H1 (cell line): ENCODE measurements around the gene HMGCS2.

Source experiments
- CHD1 ChIP-seq: IDR thresholded peaks from 2 replicates; pipeline ENCODE4 v1.6.1; 2012; ENCODE audit warnings: low read depth, low read length, improper control_type of control experiment
- CREB1 ChIP-seq: IDR thresholded peaks from 2 replicates; pipeline ENCODE4 v1.6.1; 2012; ENCODE audit warnings: inconsistent platforms
- EP300 ChIP-seq, 2 experiments: IDR thresholded peaks; 1 replicate in 1 of 2; 2 replicates in 1 of 2; pipeline ENCODE4 v1.6.1; 2011 to 2012; ENCODE audit warnings: low read depth in 2 of 2, low read length in 2 of 2, mild to moderate bottlenecking in 2 of 2, borderline replicate concordance in 1 of 2, inconsistent platforms in 1 of 2, moderate library complexity in 1 of 2
- POLR2A ChIP-seq, 2 experiments: IDR thresholded peaks; 1 replicate in 1 of 2; 2 replicates in 1 of 2; pipeline ENCODE4 v1.6.1; 2011; ENCODE audit warnings: low read depth in 2 of 2, low read length in 2 of 2, mild to moderate bottlenecking in 2 of 2; ENCODE audit errors: control extremely low read depth in 1 of 2
- TF ChIP-seq, protein P1 (sequence below), 3 experiments: IDR thresholded peaks; 1 replicate in 2 of 3; 2 replicates in 1 of 3; pipeline versions ENCODE4 v1.5.1 to v1.6.1; 2011; ENCODE audit warnings: low read length in 3 of 3, mild to moderate bottlenecking in 3 of 3, inconsistent platforms in 2 of 3, low read depth in 1 of 3, moderate library complexity in 1 of 3; ENCODE audit not compliant: insufficient read depth in 1 of 3; ENCODE audit errors: control extremely low read depth in 1 of 3
- TF ChIP-seq, protein P2 (sequence below): IDR thresholded peaks from 2 replicates; pipeline ENCODE4 v1.6.1; 2012; ENCODE audit warnings: inconsistent platforms
- TF ChIP-seq, protein P3 (sequence below): IDR thresholded peaks from 2 replicates; pipeline ENCODE4 v1.6.1; 2012; ENCODE audit warnings: low read length, inconsistent platforms

DNA sequence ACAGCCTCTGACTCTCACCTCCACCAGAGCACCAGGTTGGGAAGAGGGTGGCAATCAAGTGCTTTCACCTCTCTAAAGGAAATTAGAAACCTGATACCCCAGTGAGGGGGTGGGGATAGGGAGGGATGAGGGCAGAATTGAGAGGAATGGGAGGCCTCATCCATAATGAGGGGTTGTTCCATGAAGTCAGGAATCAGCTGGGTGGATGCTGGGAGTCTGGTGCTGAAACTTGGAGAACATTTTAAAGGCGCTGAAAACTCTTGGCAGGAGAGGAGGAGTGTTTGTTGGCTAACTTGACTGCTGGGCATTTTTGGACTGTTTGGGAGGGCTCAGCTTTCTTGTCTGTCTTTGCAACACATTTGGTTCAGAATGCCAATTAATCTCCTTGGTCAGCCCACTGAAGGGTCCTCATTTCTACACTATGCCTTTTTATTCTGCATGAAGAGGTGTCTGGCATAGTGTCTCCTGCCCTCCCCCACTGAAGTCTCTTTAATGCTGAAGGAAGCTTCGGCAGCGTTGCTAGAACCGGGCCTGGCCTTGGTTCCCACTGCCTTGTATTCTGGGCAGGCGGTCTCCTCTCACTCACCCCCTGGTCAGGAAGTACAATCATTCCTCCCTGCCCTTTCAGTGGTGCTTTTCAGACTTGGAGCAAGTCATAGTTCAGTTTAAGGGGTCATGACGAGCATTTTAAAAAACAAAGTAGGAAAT, 54.8 kb downstream of the HMGCS2 start:
- no peak for TF ChIP-seq CHD1
- TF ChIP-seq, protein P1, sequence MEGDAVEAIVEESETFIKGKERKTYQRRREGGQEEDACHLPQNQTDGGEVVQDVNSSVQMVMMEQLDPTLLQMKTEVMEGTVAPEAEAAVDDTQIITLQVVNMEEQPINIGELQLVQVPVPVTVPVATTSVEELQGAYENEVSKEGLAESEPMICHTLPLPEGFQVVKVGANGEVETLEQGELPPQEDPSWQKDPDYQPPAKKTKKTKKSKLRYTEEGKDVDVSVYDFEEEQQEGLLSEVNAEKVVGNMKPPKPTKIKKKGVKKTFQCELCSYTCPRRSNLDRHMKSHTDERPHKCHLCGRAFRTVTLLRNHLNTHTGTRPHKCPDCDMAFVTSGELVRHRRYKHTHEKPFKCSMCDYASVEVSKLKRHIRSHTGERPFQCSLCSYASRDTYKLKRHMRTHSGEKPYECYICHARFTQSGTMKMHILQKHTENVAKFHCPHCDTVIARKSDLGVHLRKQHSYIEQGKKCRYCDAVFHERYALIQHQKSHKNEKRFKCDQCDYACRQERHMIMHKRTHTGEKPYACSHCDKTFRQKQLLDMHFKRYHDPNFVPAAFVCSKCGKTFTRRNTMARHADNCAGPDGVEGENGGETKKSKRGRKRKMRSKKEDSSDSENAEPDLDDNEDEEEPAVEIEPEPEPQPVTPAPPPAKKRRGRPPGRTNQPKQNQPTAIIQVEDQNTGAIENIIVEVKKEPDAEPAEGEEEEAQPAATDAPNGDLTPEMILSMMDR (IDR thresholded peaks at IDR 0.05; ENCODE audit: control extremely low read depth in 1 of 3, insufficient read depth in 1 of 3, low read depth in 1 of 3, low read length in 3 of 3) = no peak
- peak; percentile 46 to 58 for TF ChIP-seq POLR2A (IDR thresholded peaks at IDR 0.05; ENCODE audit: control extremely low read depth in 1 of 2, low read depth in 2 of 2, low read length in 2 of 2)
- TF ChIP-seq, protein P2, sequence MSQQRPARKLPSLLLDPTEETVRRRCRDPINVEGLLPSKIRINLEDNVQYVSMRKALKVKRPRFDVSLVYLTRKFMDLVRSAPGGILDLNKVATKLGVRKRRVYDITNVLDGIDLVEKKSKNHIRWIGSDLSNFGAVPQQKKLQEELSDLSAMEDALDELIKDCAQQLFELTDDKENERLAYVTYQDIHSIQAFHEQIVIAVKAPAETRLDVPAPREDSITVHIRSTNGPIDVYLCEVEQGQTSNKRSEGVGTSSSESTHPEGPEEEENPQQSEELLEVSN = no peak
- TF ChIP-seq, protein P3, sequence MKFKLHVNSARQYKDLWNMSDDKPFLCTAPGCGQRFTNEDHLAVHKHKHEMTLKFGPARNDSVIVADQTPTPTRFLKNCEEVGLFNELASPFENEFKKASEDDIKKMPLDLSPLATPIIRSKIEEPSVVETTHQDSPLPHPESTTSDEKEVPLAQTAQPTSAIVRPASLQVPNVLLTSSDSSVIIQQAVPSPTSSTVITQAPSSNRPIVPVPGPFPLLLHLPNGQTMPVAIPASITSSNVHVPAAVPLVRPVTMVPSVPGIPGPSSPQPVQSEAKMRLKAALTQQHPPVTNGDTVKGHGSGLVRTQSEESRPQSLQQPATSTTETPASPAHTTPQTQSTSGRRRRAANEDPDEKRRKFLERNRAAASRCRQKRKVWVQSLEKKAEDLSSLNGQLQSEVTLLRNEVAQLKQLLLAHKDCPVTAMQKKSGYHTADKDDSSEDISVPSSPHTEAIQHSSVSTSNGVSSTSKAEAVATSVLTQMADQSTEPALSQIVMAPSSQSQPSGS = no peak
- TF ChIP-seq EP300 (IDR thresholded peaks at IDR 0.05; ENCODE audit: borderline replicate concordance in 1 of 2, low read depth in 2 of 2, low read length in 2 of 2) = no peak
- TF ChIP-seq CREB1 = no peak
